ENCODE measurements around the gene UHRF1. TPM values are rescaled to one million over a fixed set of nuclear protein-coding genes. Genes with fewer than 3 reads are reported as not detected.

The UHRF1 gene
- polyA plus RNA-seq, 1 experiment: 10.3 TPM

DNA sequence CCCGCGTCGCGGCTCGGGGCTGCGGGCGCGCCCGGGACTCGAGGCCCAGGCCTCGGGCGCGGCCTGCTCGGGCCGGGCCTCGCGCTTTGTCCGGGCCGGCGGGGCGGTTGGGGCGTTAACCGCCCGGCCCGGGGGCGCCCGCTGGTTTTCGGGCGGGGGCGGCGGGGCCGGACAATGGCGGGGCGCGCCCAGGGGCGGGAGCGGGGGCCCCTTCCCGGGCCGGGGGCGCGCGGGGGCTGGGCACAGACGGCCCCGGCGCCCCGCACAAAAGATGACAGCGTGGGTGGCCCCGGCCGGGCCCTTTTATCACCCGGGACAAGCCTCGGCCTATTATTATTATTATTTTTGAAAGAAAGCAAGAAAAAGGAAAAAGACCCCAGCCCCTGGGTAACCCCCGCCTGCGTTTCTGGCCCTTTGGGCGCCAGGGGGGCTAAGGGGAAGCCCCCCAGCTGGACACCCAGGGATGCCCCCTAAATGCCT lies 60.0 kb downstream of the UHRF1 start:
- ChIA-PET POLR2A (interaction anchor here (1.0 to 1.2 kb wide), 2 partner anchors 9 to 57 kb away, joined by 3 to 6 read pairs; no protein-coding TSS in a partner anchor), CTCF (interaction anchor here (0.7 to 1.7 kb wide), 4 partner anchors 17 to 159 kb away, joined by 3 to 8 read pairs (median 6); no protein-coding TSS in a partner anchor)
- Histone ChIP-seq H3K4me3 (ENCODE audit: low read depth, low read length) (peak overlapping the region; percentile 83), H3K36me3 (ENCODE audit: control insufficient read depth, insufficient read depth, low read length) (no peaks in the 10 kb centered on the region), H3K27me3 (ENCODE audit: control insufficient read depth, insufficient read depth, low read length) (no peaks in the 10 kb centered on the region)
- DNase-seq (ENCODE audit: low read depth): no peak
- no peak for TF ChIP-seq CTCF (IDR thresholded peaks at IDR 0.05; ENCODE audit: insufficient read depth, low read depth, low read length)

- TF ChIP-seq CTCF (IDR thresholded peaks at IDR 0.05; ENCODE audit: insufficient read depth, low read depth, low read length): no peak
- no peaks in the 10 kb centered on the region for H3K27me3 ChIP-seq (ENCODE audit: control insufficient read depth, insufficient read depth, low read length)
- H3K36me3 ChIP-seq (ENCODE audit: control insufficient read depth, insufficient read depth, low read length): no peaks in the 10 kb centered on the region
- DNase-seq (ENCODE audit: low read depth): no peak
- H3K4me3 ChIP-seq (ENCODE audit: low read depth, low read length): peak overlapping the region; percentile 83
- POLR2A ChIA-PET: no interaction called here
- CTCF ChIA-PET: interaction anchor here (0.6 to 4.8 kb wide), 12 partner anchors 10 to 172 kb away, joined by 3 to 27 read pairs (median 5); no protein-coding TSS in a partner anchor
Measured at GRCh38 chr19:4969772-4970531, 60.7 kb downstream of the UHRF1 start.

GRCh38 chr19:4970558-4971423 lies 61.5 kb downstream of the UHRF1 start:
- Histone ChIP-seq H3K36me3 (ENCODE audit: control insufficient read depth, insufficient read depth, low read length) (no peaks in the 10 kb centered on the region), H3K4me3 (ENCODE audit: low read depth, low read length) (peak overlapping the region; percentile 83), H3K27me3 (ENCODE audit: control insufficient read depth, insufficient read depth, low read length) (no peaks in the 10 kb centered on the region)
- ChIA-PET POLR2A (no interaction called here), CTCF (interaction anchor here (0.6 to 4.8 kb wide), 13 partner anchors 9 to 172 kb away, joined by 3 to 27 read pairs (median 4); no protein-coding TSS in a partner anchor)
- DNase-seq (ENCODE audit: low read depth): no peak
- TF ChIP-seq CTCF (IDR thresholded peaks at IDR 0.05; ENCODE audit: insufficient read depth, low read depth, low read length): no peak

- no peak for DNase-seq (ENCODE audit: low read depth)
- Histone ChIP-seq H3K4me3 (ENCODE audit: low read depth, low read length) (peak overlapping the region; percentile 83), H3K36me3 (ENCODE audit: control insufficient read depth, insufficient read depth, low read length) (no peaks in the 10 kb centered on the region), H3K27me3 (ENCODE audit: control insufficient read depth, insufficient read depth, low read length) (no peaks in the 10 kb centered on the region)
- ChIA-PET POLR2A (no interaction called here), CTCF (interaction anchor here (0.7 to 4.8 kb wide), 8 partner anchors 8 to 120 kb away, joined by 3 to 27 read pairs (median 6); no protein-coding TSS in a partner anchor)
- no peak for TF ChIP-seq CTCF (IDR thresholded peaks at IDR 0.05; ENCODE audit: insufficient read depth, low read depth, low read length)
Measured at GRCh38 chr19:4971424-4971793, 62.1 kb downstream of the UHRF1 start.

Measured in BJ (cell line).